Sigmoid colon (tissue), 7 donors: ENCODE data around the gene ENTHD1. TPM values are rescaled to one million over a fixed set of nuclear protein-coding genes. Genes with fewer than 3 reads are reported as not detected.

Experiments
- DNase-seq: peaks from one replicate; pipeline ENCODE4 v3.0.0-alpha.2; 2019
- H3K27ac ChIP-seq, 4 donors: fragments of 200-600 bp; sonication (generic); one replicate each; pipeline ENCODE4 v1.5.1; 2016 to 2019; ENCODE audit warnings: mild to moderate bottlenecking in 1 of 4
- H3K27me3 ChIP-seq, 3 donors: fragments of 200-600 bp; sonication (generic); one replicate each; pipeline ENCODE4 v1.5.1; 2019; ENCODE audit warnings: mild to moderate bottlenecking in 1 of 3
- H3K36me3 ChIP-seq, 4 donors: fragments of 200-600 bp; sonication (generic); one replicate each; pipeline ENCODE4 v1.5.1; 2016 to 2019
- H3K4me1 ChIP-seq, 4 donors: fragments of 200-600 bp; sonication (generic); one replicate each; pipeline ENCODE4 v1.5.1; 2017 to 2019
- H3K4me3 ChIP-seq, 4 donors: fragments of 200-600 bp; sonication (generic); one replicate each; pipeline ENCODE4 v1.5.1; 2017 to 2019; ENCODE audit warnings: mild to moderate bottlenecking in 2 of 4, moderate library complexity in 1 of 4
- H3K9me3 ChIP-seq, 4 donors: fragments of 200-600 bp in 3 of 4; sonication (generic) in 3 of 4; one replicate each; pipeline versions ENCODE4 v1.5.1 to v1.6.1; 2013 to 2019
- EP300 ChIP-seq, 4 donors: sonication (generic); formaldehyde crosslinking; IDR thresholded peaks; one replicate each; pipeline ENCODE4 v1.6.1; 2017; ENCODE audit warnings: antibody characterized with exemption in 4 of 4
- POLR2A ChIP-seq, 2 donors: fragments of 450-650 bp; IDR thresholded peaks; one replicate each; pipeline ENCODE4 v1.6.1; 2016; ENCODE audit warnings: antibody characterized with exemption in 2 of 2, mild to moderate bottlenecking in 2 of 2, moderate library complexity in 2 of 2
- POLR2AphosphoS5 ChIP-seq, 4 donors: sonication (generic); formaldehyde crosslinking; IDR thresholded peaks; one replicate each; pipeline ENCODE4 v1.6.1; 2017; ENCODE audit warnings: antibody characterized with exemption in 4 of 4
- WGBS, 2 donors: extraction: QIAGEN DNeasy Blood & Tissue Kit; methylation state at CpG; one replicate each; pipeline ENCODE4 v1.1.7; 2013; 5-methylcytosine and 5-hydroxymethylcytosine counted together
- intact Hi-C: fragments of 100-400 bp; cut with DNase I; formaldehyde crosslinking; loops from one replicate; pipeline ENCODE4 v1.15.1; 2023
- polyA plus RNA-seq, 3 donors: library from polyadenylated mRNA; stranded (reverse); fragments of 200-250 nt; gene quantifications; one replicate each; pipeline ENCODE4 v1.2.3, GENCODE V29; 2013
- total RNA-seq, 4 donors: library from RNA; depleted of rRNA; stranded (reverse); fragments of >200 nt; gene quantifications; one replicate each; pipeline ENCODE4 v1.1.0, GENCODE V29; 2016
- TF ChIP-seq, protein P1 (sequence below), 4 experiments: fragments of 450-650 bp in 3 of 4; fragments of 200-600 bp in 1 of 4; IDR thresholded peaks; one replicate each; pipeline ENCODE4 v1.5.1; 2016 to 2019; ENCODE audit warnings: antibody characterized with exemption in 4 of 4, mild to moderate bottlenecking in 3 of 4, moderate library complexity in 2 of 4
- donor health status: healthy with polysubstance abuse.
- donor health status: Bipolar disorder and iron deficiency.
- donor health status: healthy.

Gene ENTHD1
- total and polyA plus RNA-seq, 7 donors, result 0.09 TPM; not detected in 6

DNA sequence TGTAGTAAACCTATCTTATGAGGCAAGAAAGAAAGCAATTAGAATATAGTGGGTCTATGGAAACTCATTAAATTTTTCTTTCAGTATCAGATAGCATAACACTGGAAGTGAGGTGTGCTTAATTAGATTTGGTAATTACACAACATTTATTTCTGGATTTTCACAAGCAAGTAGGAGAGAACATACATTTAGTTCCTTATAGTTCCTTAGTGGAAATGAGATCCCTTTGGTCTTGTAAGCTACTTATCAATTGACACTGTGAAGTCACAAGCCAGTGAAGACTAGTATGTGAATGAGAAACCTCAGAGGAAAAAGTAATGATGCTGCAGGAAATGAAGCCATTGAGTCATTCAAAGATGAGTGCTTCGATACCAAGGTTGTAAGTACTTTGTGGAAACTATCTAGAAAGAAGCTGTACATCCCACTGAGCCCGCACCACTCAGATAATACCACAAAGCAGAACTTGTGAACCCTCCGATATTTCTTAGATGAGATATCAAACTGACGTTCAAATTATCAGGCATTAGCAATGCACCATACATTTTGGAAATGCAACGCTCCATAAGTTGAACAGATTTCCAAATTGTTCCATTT is 53.5 kb downstream of the ENTHD1 start:
- H3K4me3 ChIP-seq, result no peak overlapping the region
- WGBS, 2 donors, result 70 to 90% methylated on average over 5 of the region's 5 CpGs
- no peaks in the 10 kb centered on the region for H3K36me3 ChIP-seq
- no peak overlapping the region for H3K27ac ChIP-seq
- no peaks in the 10 kb centered on the region for H3K4me1 ChIP-seq
- no peaks in the 10 kb centered on the region for H3K27me3 ChIP-seq
- TF ChIP-seq, protein P1, sequence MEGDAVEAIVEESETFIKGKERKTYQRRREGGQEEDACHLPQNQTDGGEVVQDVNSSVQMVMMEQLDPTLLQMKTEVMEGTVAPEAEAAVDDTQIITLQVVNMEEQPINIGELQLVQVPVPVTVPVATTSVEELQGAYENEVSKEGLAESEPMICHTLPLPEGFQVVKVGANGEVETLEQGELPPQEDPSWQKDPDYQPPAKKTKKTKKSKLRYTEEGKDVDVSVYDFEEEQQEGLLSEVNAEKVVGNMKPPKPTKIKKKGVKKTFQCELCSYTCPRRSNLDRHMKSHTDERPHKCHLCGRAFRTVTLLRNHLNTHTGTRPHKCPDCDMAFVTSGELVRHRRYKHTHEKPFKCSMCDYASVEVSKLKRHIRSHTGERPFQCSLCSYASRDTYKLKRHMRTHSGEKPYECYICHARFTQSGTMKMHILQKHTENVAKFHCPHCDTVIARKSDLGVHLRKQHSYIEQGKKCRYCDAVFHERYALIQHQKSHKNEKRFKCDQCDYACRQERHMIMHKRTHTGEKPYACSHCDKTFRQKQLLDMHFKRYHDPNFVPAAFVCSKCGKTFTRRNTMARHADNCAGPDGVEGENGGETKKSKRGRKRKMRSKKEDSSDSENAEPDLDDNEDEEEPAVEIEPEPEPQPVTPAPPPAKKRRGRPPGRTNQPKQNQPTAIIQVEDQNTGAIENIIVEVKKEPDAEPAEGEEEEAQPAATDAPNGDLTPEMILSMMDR (IDR thresholded peaks at IDR 0.05), result no peak
- H3K9me3 ChIP-seq, result no peaks in the 10 kb centered on the region
- DNase-seq, result no peak
- intact Hi-C loops, result no loop called here

GRCh38 chr22:39839204-39839603 is 54.4 kb downstream of the ENTHD1 start:
- no peaks in the 10 kb centered on the region for H3K9me3 ChIP-seq
- WGBS, 2 donors, result 60 to 64% methylated on average over 5 of the region's 5 CpGs
- H3K4me3 ChIP-seq, result no peak overlapping the region
- DNase-seq, result no peak
- no peaks in the 10 kb centered on the region for H3K36me3 ChIP-seq
- no peaks in the 10 kb centered on the region for H3K27me3 ChIP-seq
- H3K4me1 ChIP-seq, result no peaks in the 10 kb centered on the region
- intact Hi-C loops, result no loop called here
- TF ChIP-seq POLR2A (IDR thresholded peaks at IDR 0.05) (no peak), POLR2AphosphoS5 (IDR thresholded peaks at IDR 0.05) (no peak), EP300 (IDR thresholded peaks at IDR 0.05) (no peak)
- TF ChIP-seq, protein P1 (IDR thresholded peaks at IDR 0.05), result no peak
- H3K27ac ChIP-seq, result no peak overlapping the region

GRCh38 chr22:39833610-39834009 is 60.0 kb downstream of the ENTHD1 start:
- H3K36me3 ChIP-seq, result no peaks in the 10 kb centered on the region
- intact Hi-C loops, result no loop called here
- peaks cover 2 to 41% (median 25%) of the 10 kb centered on the region in 3 donors for H3K27me3 ChIP-seq
- no peak for TF ChIP-seq POLR2A (IDR thresholded peaks at IDR 0.05)
- no peak overlapping the region for H3K4me3 ChIP-seq
- no peak for DNase-seq
- H3K9me3 ChIP-seq, result no peaks in the 10 kb centered on the region
- H3K27ac ChIP-seq, result no peak overlapping the region
- 64 to 84% methylated on average over 2 of the region's 2 CpGs for WGBS, 2 donors
- no peaks in the 10 kb centered on the region for H3K4me1 ChIP-seq

GRCh38 chr22:39833093-39833492 is 60.5 kb downstream of the ENTHD1 start:
- intact Hi-C loops, result no loop called here
- Histone ChIP-seq H3K27ac (no peak overlapping the region), H3K9me3 (no peaks in the 10 kb centered on the region), H3K4me3 (no peak overlapping the region), H3K36me3 (no peaks in the 10 kb centered on the region), H3K4me1 (no peaks in the 10 kb centered on the region), H3K27me3 (peaks cover 2 to 41% (median 25%) of the 10 kb centered on the region in 3 donors)
- WGBS, 2 donors, result 0% methylated on average over 1 of the region's 1 CpG
- no peak for DNase-seq
- no peak for TF ChIP-seq POLR2AphosphoS5 (IDR thresholded peaks at IDR 0.05)
- TF ChIP-seq, protein P1 (IDR thresholded peaks at IDR 0.05), result no peak
- no peak for TF ChIP-seq EP300 (IDR thresholded peaks at IDR 0.05)
- TF ChIP-seq POLR2A (IDR thresholded peaks at IDR 0.05), result no peak

- intact Hi-C loops, result no loop called here
- H3K9me3 ChIP-seq, result no peaks in the 10 kb centered on the region
- TF ChIP-seq POLR2A (IDR thresholded peaks at IDR 0.05) (no peak), POLR2AphosphoS5 (IDR thresholded peaks at IDR 0.05) (no peak), EP300 (IDR thresholded peaks at IDR 0.05) (no peak)
- TF ChIP-seq, protein P1 (IDR thresholded peaks at IDR 0.05), result no peak
- H3K4me1 ChIP-seq, result no peaks in the 10 kb centered on the region
- 52 to 70% methylated on average over 7 of the region's 7 CpGs for WGBS, 2 donors
- DNase-seq, result no peak
- no peak overlapping the region for H3K27ac ChIP-seq
- peaks cover 2 to 41% (median 25%) of the 10 kb centered on the region in 3 donors for H3K27me3 ChIP-seq
- H3K36me3 ChIP-seq, result no peaks in the 10 kb centered on the region
- no peak overlapping the region for H3K4me3 ChIP-seq
These were observed 60.9 kb downstream of the ENTHD1 start for GRCh38 chr22:39832627-39833074.
